Ovary (tissue), 9 donors: ENCODE measurements around the gene CEP131. TPM values are rescaled to one million over a fixed set of nuclear protein-coding genes. Genes with fewer than 3 reads are reported as not detected.

Experiments
- DNase-seq, 5 donors: peaks; one replicate each; pipeline ENCODE4 v3.0.0-alpha.2; 2019 to 2020
- H3K27ac ChIP-seq, 2 donors: fragments of 200-600 bp; one replicate each; pipeline versions ENCODE4 v1.5.1 to v1.8.0; 2019 to 2022
- H3K27me3 ChIP-seq: fragments of 200-600 bp; one replicate; pipeline ENCODE4 v1.8.0; 2022
- H3K36me3 ChIP-seq: fragments of 200-600 bp; sonication (generic); one replicate; pipeline ENCODE4 v1.5.1; 2019
- H3K4me1 ChIP-seq: one replicate; pipeline ENCODE4 v1.8.1; 2013; ENCODE audit warnings: mild to moderate bottlenecking, moderate library complexity; ENCODE audit not compliant: insufficient read depth
- H3K4me3 ChIP-seq: fragments of 200-600 bp; sonication (generic); one replicate; pipeline ENCODE4 v1.5.1; 2017
- H3K9me3 ChIP-seq, 2 donors: fragments of 200-600 bp in 1 of 2; sonication (generic) in 1 of 2; one replicate each; pipeline versions ENCODE4 v1.5.1 to v1.8.1; 2013 to 2019; ENCODE audit warnings: mild to moderate bottlenecking in 1 of 2, moderate library complexity in 1 of 2
- EP300 ChIP-seq: sonication (generic); formaldehyde crosslinking; IDR thresholded peaks from one replicate; pipeline ENCODE4 v1.6.1; 2017; ENCODE audit warnings: antibody characterized with exemption
- POLR2A ChIP-seq: fragments of 450-650 bp; IDR thresholded peaks from one replicate; pipeline ENCODE4 v1.6.1; 2017; ENCODE audit warnings: antibody characterized with exemption, mild to moderate bottlenecking, moderate library complexity
- WGBS, 3 donors: extraction: QIAGEN DNeasy Blood & Tissue Kit in 1 of 3; methylation state at CpG; one replicate each; pipeline versions ENCODE4 v1.1.5 to v1.1.7; 2013 to 2017; 5-methylcytosine and 5-hydroxymethylcytosine counted together
- intact Hi-C, 4 donors: fragments of 100-400 bp; cut with DNase I; formaldehyde crosslinking; loops; one replicate each; pipeline versions ENCODE4 v1.11.0 to v1.15.1; 2022 to 2023
- polyA plus RNA-seq, 2 donors: library from polyadenylated mRNA; stranded (reverse); fragments of 200-250 nt in 1 of 2; fragments of 350-450 nt in 1 of 2; fragmentation: Illumina TruSeq in 1 of 2; extraction: RNeasy Lipid Tissue Mini Kit (QIAGEN cat#74804) in 1 of 2; gene quantifications; one replicate each; pipeline ENCODE4 v1.2.3, GENCODE V29; 2013 to 2014
- total RNA-seq, 7 donors: library from RNA; depleted of rRNA in 2 of 7; stranded (reverse); fragments of >200 nt in 2 of 7; fragmentation: NEBNext Ultra II Directional in 3 of 7; extraction: Animal tissue kit (Norgen Biotek cat#: 25700) in 3 of 7; gene quantifications; one replicate each; pipeline versions ENCODE4 v1.1.0 to v1.2.4, GENCODE V29; 2016 to 2023
- TF ChIP-seq, protein P1 (sequence below), 3 donors: fragments of 450-650 bp in 2 of 3; fragments of 200-600 bp in 1 of 3; IDR thresholded peaks; one replicate each; pipeline versions ENCODE4 v1.5.1 to v1.8.0; 2016 to 2022; ENCODE audit warnings: antibody characterized with exemption in 3 of 3, mild to moderate bottlenecking in 1 of 3
- donor health status: DM: no; HTN: no; CAD: no; lungs with moderate emphysema.
- donor health status: DM: no; HTN: no; CAD: no.
- donor health status: Bipolar disorder and iron deficiency.
- donor health status: DM: yes; HTN: yes; CAD: no.
- donor health status: DM: no; HTN: no; CAD: no.
- donor health status: DM: yes; HTN: yes; CAD: no.

Gene CEP131
- total and polyA plus RNA-seq, 9 donors, result 0.22 to 10.7 (median 8.8) TPM

DNA sequence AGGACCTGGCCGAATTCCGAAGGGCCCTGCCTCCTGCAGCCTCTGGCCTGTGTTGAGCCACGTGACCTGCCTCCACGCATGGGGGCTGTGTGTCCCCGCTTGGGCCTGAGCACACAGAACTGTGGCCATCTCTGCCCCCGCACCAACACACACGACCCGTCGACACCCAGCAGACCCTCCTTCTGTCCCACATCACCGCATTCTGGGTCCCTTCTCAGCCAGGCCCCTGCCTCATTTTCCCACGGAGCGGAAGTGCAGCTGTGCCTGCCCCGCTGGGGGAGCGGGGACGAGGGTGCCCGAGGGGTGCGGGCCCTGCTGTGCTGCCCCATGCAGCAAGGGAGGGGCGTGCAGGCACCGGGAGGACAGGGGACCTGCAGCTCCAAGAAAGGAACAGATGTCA lies 34.8 kb upstream of the CEP131 start:
- 90 to 92% (median 91%) methylated on average over 19 of the region's 19 CpGs for WGBS, 3 donors
- no peaks in the 10 kb centered on the region for H3K36me3 ChIP-seq
- H3K4me3 ChIP-seq, result no peak overlapping the region
- H3K4me1 ChIP-seq, result peaks cover 3% of the 10 kb centered on the region
- intact Hi-C loops, result loop anchor here in 2 of 4 donors (5.0 to 10.0 kb wide), 2 partner anchors 140 to 347 kb away; partner anchors contain the start of gene BAHCC1 (in 1 of the 2)
- H3K9me3 ChIP-seq, result no peaks in the 10 kb centered on the region
- TF ChIP-seq, protein P1, sequence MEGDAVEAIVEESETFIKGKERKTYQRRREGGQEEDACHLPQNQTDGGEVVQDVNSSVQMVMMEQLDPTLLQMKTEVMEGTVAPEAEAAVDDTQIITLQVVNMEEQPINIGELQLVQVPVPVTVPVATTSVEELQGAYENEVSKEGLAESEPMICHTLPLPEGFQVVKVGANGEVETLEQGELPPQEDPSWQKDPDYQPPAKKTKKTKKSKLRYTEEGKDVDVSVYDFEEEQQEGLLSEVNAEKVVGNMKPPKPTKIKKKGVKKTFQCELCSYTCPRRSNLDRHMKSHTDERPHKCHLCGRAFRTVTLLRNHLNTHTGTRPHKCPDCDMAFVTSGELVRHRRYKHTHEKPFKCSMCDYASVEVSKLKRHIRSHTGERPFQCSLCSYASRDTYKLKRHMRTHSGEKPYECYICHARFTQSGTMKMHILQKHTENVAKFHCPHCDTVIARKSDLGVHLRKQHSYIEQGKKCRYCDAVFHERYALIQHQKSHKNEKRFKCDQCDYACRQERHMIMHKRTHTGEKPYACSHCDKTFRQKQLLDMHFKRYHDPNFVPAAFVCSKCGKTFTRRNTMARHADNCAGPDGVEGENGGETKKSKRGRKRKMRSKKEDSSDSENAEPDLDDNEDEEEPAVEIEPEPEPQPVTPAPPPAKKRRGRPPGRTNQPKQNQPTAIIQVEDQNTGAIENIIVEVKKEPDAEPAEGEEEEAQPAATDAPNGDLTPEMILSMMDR (IDR thresholded peaks at IDR 0.05), result no peak
- TF ChIP-seq POLR2A (no peak), EP300 (no peak)
- no peaks in the 10 kb centered on the region for H3K27me3 ChIP-seq
- DNase-seq, result no peak
- no peak overlapping the region for H3K27ac ChIP-seq

DNA sequence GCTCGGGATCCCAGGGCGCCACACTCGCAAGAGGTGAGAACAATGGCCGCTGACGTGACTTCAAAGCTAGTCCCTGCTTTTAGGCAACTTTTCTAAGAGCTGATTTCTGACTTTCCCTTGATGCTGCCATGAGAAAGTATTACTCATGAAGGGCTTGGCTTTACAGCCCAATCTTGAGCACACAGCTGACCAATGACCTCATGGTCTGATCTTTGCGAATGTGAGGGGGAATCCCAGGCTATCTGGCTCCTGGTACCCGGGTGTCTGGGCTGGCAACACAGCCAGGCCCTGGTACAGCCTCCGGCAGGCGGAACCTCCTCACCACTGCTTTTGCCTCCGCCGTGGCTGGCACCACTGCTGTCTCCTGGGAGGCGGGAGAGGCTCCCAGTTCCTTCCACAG lies 33.9 kb upstream of the CEP131 start:
- Histone ChIP-seq H3K36me3 (no peaks in the 10 kb centered on the region), H3K27me3 (no peaks in the 10 kb centered on the region), H3K4me3 (no peak overlapping the region), H3K9me3 (no peaks in the 10 kb centered on the region), H3K4me1 (peaks cover 3% of the 10 kb centered on the region), H3K27ac (no peak overlapping the region)
- DNase-seq, result no peak
- TF ChIP-seq POLR2A (no peak), EP300 (no peak)
- TF ChIP-seq, protein P1 (IDR thresholded peaks at IDR 0.05), result no peak
- WGBS, 3 donors, result 86 to 88% (median 87%) methylated on average over 12 of the region's 12 CpGs
- intact Hi-C loops, result loop anchor here in 2 of 4 donors (5.0 to 10.0 kb wide), 2 partner anchors 141 to 348 kb away; partner anchors contain the start of gene BAHCC1 (in 1 of the 2)

DNA sequence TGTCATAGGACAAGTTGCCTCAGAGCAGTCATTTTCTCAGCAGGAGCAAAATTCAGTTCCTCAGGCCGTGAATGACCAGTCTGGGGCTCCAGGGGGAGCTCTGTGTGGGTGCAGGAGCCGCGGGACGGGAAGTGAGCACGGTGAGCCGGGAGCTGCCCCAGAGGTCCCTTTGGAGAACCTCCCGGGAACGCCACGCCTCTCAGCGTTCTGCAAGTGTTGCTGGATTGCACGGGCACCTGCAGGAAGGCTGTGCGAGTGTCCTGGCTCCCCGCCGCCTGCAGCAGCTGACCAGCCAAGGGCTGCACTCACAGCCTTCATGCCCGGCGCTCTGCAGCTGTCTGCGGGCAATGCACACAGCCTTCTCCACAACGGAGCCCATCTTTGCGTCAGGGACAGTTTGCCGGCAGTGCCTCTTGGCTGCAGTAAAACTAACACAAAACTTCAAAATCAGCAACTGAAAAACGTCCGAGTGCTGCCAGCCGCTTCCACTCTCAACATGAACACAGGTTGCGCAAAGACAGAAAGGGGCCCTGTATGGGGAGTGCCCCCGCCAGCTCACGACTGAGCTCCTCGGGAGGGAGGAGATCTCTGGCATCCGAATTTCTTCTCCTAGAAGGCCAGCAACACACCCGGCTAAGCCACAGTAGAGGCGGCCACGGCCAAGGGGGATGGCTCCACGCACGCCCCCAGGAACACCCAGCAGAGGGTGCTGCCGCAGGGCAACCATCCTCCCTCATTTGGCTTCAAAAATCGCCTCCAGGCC lies 32.4 kb upstream of the CEP131 start:
- DNase-seq, result peak; percentile 84 to 92 (median 88)
- Histone ChIP-seq H3K27ac (peak overlapping the region in 1 of 2 donors; percentile 64), H3K36me3 (no peaks in the 10 kb centered on the region), H3K4me3 (no peak overlapping the region), H3K9me3 (no peaks in the 10 kb centered on the region), H3K27me3 (no peaks in the 10 kb centered on the region), H3K4me1 (peaks cover 3% of the 10 kb centered on the region)
- TF ChIP-seq, protein P1 (IDR thresholded peaks at IDR 0.05), result peak; percentile 56 to 63 (median 62)
- no peak for TF ChIP-seq EP300
- WGBS, 3 donors, result 15 to 21% (median 19%) methylated on average over 31 to 35 of the region's 35 CpGs
- intact Hi-C loops, result loop anchor here (2.0 to 10.0 kb wide), 5 partner anchors 142 to 350 kb away; partner anchors contain the start of gene BAHCC1 (in 1 of the 4)

DNA sequence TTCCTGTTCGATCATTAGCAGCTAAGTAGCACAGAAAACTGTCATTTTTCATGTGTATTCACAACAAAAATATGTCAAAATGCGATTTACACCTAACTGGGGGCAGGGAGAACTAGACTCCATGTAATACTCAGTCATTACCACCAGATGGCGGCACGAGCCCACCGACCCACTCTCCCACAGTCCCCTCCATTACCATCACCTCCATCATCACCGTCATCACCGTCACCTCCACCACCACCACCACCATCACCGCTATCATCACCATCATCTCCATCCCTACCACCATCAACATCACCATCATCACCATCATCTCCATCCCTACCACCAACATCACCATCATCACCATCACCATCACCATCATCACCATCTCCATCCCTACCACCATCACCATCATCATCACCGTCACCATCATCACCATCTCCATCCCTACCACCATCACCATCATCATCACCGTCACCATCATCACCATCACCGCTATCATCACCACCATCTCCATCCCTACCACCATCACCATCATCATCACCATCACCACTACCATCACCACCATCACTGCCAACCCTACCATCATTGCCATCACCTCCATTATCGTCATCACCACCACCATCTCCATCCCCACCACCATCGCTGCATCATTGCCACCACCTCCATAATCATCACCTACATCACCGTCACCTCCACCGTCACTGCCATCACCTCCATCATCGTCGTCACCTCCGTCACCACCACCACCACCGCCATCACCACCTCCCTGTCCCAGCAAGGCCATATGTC lies 30.8 kb upstream of the CEP131 start:
- TF ChIP-seq, protein P1 (IDR thresholded peaks at IDR 0.05), result peak; percentile 57 to 92 (median 90)
- no peak for TF ChIP-seq EP300
- peak; percentile 31 for TF ChIP-seq POLR2A
- peaks cover 3% of the 10 kb centered on the region for H3K4me1 ChIP-seq

More for the DNA sequence above, 30.8 kb upstream of the CEP131 start:
- Histone ChIP-seq H3K36me3 (no peaks in the 10 kb centered on the region), H3K27me3 (no peaks in the 10 kb centered on the region), H3K4me3 (no peak overlapping the region), H3K27ac (no peak overlapping the region), H3K9me3 (no peaks in the 10 kb centered on the region)
- DNase-seq, result peak in 2 of 5 donors; percentile 47 to 72
- WGBS, 3 donors, result 55 to 57% (median 56%) methylated on average over 19 of the region's 19 CpGs
- intact Hi-C loops, result loop anchor here (2.0 to 10.0 kb wide), 5 partner anchors 229 to 351 kb away; no protein-coding TSS in a partner anchor
